Activated naive CD8-positive, alpha-beta T cell treated with anti-CD3 and anti-CD28 coated beads for 36 hours (primary cell): Measurements from ENCODE around the gene ZBTB18. TPM values are rescaled to one million over a fixed set of nuclear protein-coding genes. Genes with fewer than 3 reads are reported as not detected.
"Not testable (repeated sequence)": the region's sequence is repeated elsewhere in the genome, so short reads cannot be mapped to it uniquely, and the experiment has no call there.

Experiments
- DNase-seq: peaks from one replicate; pipeline ENCODE4 v3.0.0; 2021
- H3K27ac Mint-ChIP-seq: one replicate; pipeline ENCODE4 v1.8.0; 2022; ENCODE audit warnings: mild to moderate bottlenecking, moderate library complexity, mixed read lengths
- H3K27me3 Mint-ChIP-seq: one replicate; pipeline ENCODE4 v1.8.0; 2022; ENCODE audit warnings: mild to moderate bottlenecking, mixed read lengths
- H3K36me3 Mint-ChIP-seq: one replicate; pipeline ENCODE4 v1.8.0; 2021; ENCODE audit warnings: mild to moderate bottlenecking, mixed read lengths
- H3K4me1 Mint-ChIP-seq: one replicate; pipeline ENCODE4 v1.8.0; 2021; ENCODE audit warnings: mixed read lengths
- H3K4me3 Mint-ChIP-seq: one replicate; pipeline ENCODE4 v1.8.0; 2022; ENCODE audit warnings: mild to moderate bottlenecking, moderate library complexity, mixed read lengths
- H3K9me3 Mint-ChIP-seq: one replicate; pipeline ENCODE4 v1.8.0; 2022; ENCODE audit warnings: mixed read lengths
- total RNA-seq, 2 experiments: library from RNA; stranded (reverse); gene quantifications; one replicate each; pipeline ENCODE4 v1.2.3, GENCODE V29; 2021

Gene ZBTB18
- total RNA-seq: 1 to 10 TPM; 5.6 to 5.7 TPM

DNA sequence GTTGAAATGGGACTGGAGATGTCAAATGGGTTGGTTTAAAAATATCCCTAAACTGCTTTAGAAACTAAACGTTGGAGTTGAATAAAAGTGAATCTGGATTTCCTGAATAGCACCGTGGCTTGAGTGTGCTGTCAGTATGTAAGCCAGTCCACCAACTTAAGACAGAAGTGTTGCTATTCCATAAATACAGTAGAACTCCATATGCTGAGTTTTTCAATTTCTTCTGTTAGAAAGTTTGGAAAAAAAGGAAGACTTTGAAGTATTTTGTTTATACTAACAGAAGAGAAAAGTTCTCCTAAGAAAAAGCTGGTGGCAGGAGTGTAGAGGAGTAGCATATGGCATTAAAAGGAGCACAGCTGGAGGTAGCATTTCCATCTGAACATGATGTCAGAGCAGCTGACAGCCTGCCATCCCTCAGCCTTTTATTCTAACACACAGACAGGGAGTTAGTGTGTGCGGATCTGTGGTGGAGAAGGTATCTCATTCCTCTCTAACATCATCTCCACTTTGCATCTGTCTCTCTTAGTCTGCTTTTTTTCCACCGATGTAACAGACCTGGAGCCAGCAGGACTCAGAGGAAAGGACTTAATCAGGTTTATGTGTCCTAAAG lies at the start of gene ZBTB18:
Gene ZBTB18 (plus strand): TSS at position 449 of the 610 bp plus-strand sequence. CDS start 149 bp downstream, at position 598.
- DNase-seq: peak; percentile 9
- peaks cover 4% of the 10 kb centered on the region for H3K36me3 Mint-ChIP-seq
- no peak within 1 kb of the TSS for H3K27ac Mint-ChIP-seq
- H3K9me3 Mint-ChIP-seq: no peaks in the 10 kb centered on the region
- peaks cover 25% of the 10 kb centered on the region for H3K4me1 Mint-ChIP-seq
- H3K4me3 Mint-ChIP-seq: peak within 1 kb of the TSS; percentile 95
- H3K27me3 Mint-ChIP-seq: no peaks in the 10 kb centered on the region

DNA sequence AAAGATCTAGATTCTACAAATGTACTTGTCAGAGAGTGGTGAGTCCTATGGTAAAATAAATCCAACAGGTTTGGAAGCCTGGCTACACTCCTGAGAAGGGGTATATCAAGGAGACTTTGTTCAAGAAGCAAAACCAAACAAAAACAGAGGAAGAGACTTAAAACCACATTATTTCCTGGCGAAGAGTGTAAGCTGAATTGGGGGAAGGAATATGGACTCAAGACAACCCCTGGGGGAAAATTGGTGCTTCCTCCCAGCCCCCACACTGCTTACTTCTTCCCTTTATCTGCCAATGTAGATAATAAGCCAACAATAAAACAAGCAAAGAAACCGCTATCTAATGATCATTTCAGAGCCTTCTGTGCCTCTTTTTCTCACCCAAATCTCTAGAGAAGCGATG lies 48.4 kb upstream of the ZBTB18 start:
- no peaks in the 10 kb centered on the region for H3K9me3 Mint-ChIP-seq
- H3K4me1 Mint-ChIP-seq: peaks cover 15% of the 10 kb centered on the region
- DNase-seq: no peak
- no peaks in the 10 kb centered on the region for H3K27me3 Mint-ChIP-seq
- no peak overlapping the region for H3K4me3 Mint-ChIP-seq
- no peaks in the 10 kb centered on the region for H3K36me3 Mint-ChIP-seq
- H3K27ac Mint-ChIP-seq: no peak overlapping the region

DNA sequence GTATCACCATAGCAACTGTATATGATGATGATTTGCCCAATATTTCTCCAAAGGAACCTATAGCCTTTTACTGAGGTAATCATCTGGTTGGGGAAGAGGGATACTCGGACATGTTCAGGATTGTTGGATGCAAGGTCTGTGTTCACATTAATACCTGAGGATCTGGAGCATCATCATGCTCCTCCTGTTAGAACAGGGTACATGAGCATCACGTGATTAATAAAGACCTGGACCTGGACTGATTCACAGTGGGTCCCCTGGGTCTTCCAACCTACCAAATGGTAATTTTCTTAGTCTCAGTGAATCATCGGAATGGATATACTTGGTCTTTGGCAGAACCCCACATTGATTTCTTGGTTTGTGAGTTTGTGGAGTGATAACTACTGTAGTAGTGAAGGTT lies 45.6 kb upstream of the ZBTB18 start:
- Mint-ChIP-seq H3K36me3 (no peaks in the 10 kb centered on the region), H3K27ac (no peak overlapping the region), H3K4me1 (peaks cover 18% of the 10 kb centered on the region), H3K4me3 (no peak overlapping the region), H3K9me3 (no peaks in the 10 kb centered on the region), H3K27me3 (no peaks in the 10 kb centered on the region)
- DNase-seq: no peak

DNA sequence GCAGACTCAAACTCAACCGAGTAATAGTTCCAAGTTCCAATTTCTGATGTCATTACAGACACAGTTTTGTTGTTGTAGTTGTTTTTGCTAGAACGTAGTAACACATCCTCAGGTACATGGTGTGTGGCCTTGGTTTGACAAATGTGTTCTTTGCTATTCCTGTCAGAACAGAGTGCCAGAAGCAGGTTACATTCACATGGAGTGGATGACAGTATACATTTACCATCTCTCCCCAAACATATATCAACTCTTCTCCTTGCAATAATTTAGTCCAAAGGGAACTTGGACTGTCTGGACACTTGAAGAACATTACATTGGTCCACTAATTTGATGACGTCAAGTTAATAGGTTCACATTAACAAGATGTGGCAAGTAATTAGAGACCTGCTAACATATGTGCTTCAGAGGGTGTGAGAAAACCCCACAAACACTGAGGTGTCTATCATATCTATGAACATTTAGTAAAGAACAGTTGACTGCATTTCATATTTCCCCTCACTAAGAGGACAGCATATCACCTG lies 44.6 kb upstream of the ZBTB18 start:
- no peak for DNase-seq
- H3K9me3 Mint-ChIP-seq: no peaks in the 10 kb centered on the region
- H3K4me3 Mint-ChIP-seq: no peak overlapping the region
- H3K36me3 Mint-ChIP-seq: no peaks in the 10 kb centered on the region
- H3K27ac Mint-ChIP-seq: no peak overlapping the region
- peaks cover 21% of the 10 kb centered on the region for H3K4me1 Mint-ChIP-seq
- H3K27me3 Mint-ChIP-seq: no peaks in the 10 kb centered on the region

DNA sequence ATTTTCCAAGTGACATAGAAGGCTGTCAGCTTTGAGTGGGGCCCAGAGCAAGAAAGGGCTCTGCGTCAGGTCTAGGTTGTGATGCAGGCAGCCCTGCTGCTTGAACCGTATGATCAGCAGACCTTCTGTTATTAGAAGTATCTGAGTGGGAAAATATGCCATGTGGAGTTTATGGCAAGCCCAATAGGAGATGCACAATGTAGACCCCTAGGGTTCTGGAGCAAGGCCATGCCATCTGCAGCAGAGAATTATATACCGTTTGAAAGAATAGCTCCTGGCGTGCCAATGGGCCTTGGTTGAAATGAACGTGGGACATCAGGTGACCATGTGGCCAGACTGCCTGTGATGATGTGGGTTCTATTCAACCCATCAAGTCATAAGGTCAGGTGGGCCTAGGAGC lies 44.1 kb upstream of the ZBTB18 start:
- H3K4me1 Mint-ChIP-seq: peaks cover 19% of the 10 kb centered on the region
- H3K9me3 Mint-ChIP-seq: no peaks in the 10 kb centered on the region
- no peaks in the 10 kb centered on the region for H3K27me3 Mint-ChIP-seq
- H3K4me3 Mint-ChIP-seq: no peak overlapping the region
- no peak for DNase-seq
- no peaks in the 10 kb centered on the region for H3K36me3 Mint-ChIP-seq
- no peak overlapping the region for H3K27ac Mint-ChIP-seq

DNA sequence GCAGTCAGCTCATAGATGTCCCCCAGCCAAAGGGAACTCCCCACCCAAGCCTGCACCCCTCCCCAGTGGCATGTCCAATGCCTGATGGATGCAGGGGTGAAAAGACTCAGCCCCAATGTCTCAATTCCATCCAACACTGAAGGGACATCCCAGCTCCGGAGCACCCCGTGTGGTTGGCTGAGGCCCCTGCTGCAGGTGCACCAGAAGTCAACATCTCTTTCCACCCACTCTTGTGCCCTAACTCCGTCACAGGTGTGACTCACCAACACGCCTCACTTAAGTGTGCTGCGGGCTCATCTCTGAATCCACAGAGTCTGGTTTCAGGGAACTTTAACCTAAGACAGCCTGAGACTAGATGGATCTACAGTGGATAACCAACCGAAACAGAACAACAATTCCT lies 40.9 kb upstream of the ZBTB18 start:
- Mint-ChIP-seq H3K4me3 (no peak overlapping the region), H3K27me3 (no peaks in the 10 kb centered on the region), H3K36me3 (no peaks in the 10 kb centered on the region), H3K4me1 (peaks cover 6% of the 10 kb centered on the region), H3K27ac (no peak overlapping the region), H3K9me3 (no peaks in the 10 kb centered on the region)
- peak; percentile 30 for DNase-seq

DNA sequence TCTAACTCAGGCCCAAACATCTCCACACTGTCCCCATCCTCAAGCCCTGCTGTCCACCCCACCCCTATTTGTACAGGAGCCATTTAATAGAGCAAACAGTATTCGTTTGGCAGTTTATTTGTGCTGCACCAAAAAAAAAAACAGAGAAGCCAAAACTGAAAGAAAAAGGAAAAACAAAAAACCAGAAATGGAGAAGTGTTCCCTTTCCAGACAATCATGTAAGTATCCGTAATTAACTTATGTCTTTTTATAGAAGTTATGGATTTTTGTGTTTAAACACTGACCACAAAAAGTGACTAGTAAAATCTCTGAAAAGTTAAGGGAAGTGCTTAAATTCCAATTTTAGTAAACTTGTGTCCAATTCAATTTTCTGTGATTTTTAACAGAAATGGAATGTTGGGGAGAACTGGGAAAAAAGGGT lies 40.4 kb upstream of the ZBTB18 start:
- Mint-ChIP-seq H3K27me3 (no peaks in the 10 kb centered on the region), H3K27ac (no peak overlapping the region), H3K4me1 (peaks cover 6% of the 10 kb centered on the region), H3K9me3 (no peaks in the 10 kb centered on the region), H3K36me3 (no peaks in the 10 kb centered on the region), H3K4me3 (no peak overlapping the region)
- no peak for DNase-seq

DNA sequence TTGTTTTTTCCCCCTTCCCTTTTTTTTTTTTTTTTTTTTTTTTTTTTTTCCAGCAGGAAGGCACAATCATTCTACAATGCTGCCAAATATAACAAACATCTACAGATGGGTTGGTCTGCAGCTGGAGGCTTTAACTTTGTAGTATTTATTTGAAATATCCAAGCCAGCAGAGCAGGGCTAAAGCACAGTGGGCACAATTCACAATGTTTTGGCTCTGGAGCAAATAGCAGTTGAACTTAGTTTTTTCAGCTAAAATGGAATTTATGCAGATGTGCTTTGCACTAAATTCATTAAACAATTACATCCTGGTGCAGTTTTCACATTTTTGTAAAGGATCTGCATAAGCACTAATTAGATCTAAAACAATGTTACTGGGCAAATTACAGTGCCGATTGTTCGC lies 39.8 kb upstream of the ZBTB18 start:
- Mint-ChIP-seq H3K27me3 (no peaks in the 10 kb centered on the region), H3K27ac (no peak overlapping the region), H3K36me3 (no peaks in the 10 kb centered on the region), H3K4me1 (peaks cover 6% of the 10 kb centered on the region), H3K4me3 (no peak overlapping the region), H3K9me3 (no peaks in the 10 kb centered on the region)
- no peak for DNase-seq

DNA sequence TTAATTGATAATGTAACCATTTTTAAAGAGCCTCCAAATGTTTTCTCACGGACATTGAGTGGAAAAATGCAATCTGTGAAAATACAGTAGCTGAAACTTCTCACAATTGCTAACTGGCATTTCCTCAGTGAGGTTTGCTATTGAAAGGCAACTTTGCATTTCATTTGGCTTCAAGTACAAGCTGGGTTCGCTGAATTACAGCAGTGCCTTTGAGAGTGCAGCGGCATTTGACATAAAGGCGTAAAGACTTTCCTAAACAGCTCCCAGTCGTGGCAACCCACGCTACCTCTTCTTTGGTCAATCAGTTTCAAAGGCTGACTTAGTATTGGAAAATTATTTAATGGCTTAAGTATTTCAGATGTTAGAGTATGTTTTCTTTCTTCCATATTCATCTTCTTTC lies 39.3 kb upstream of the ZBTB18 start:
- Mint-ChIP-seq H3K27ac (no peak overlapping the region), H3K9me3 (no peaks in the 10 kb centered on the region), H3K36me3 (no peaks in the 10 kb centered on the region), H3K27me3 (no peaks in the 10 kb centered on the region), H3K4me3 (no peak overlapping the region), H3K4me1 (peaks cover 6% of the 10 kb centered on the region)
- DNase-seq: no peak

DNA sequence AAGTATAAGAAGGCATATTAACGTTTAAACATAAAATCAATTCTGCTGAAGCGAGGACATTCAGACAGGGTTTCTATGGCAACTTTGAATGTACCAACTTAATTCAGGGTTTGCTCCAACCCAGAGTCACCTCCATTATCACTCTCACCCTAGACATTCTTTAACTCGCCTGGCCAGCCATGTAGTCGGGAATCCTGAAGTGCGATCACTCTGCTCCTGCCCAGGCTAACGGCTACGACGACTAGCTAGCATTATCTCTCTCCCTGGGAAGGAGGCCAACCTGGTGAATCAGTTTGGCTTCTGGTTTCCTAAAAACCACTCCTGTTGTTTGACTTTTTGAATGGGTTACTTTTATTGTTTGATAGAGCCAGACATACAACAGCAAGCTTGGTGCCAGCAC lies 38.9 kb upstream of the ZBTB18 start:
- Mint-ChIP-seq H3K27me3 (no peaks in the 10 kb centered on the region), H3K36me3 (no peaks in the 10 kb centered on the region), H3K27ac (no peak overlapping the region), H3K9me3 (no peaks in the 10 kb centered on the region), H3K4me1 (peaks cover 6% of the 10 kb centered on the region), H3K4me3 (no peak overlapping the region)
- no peak for DNase-seq

DNA sequence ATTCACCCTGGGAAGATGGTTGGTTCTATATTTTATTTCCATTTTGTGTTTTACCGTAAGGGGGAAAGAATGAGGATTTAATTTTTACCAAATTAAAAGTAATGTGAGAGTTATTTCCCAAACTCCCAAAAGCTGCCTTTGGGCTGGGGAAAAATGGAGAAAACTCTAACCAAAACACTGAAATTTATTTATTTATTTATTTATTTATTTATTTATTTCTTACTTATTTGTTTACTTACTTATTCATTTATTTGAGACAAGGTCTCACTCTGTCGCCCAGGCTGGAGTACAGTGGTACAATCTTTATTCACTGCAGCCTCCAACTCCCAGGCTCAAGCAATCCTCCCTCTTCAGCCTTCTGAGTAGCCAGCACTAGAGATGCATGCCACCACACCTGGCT lies 38.0 kb upstream of the ZBTB18 start:
- Mint-ChIP-seq H3K27me3 (no peaks in the 10 kb centered on the region), H3K9me3 (no peaks in the 10 kb centered on the region), H3K4me3 (no peak overlapping the region), H3K36me3 (no peaks in the 10 kb centered on the region), H3K4me1 (peaks cover 6% of the 10 kb centered on the region), H3K27ac (no peak overlapping the region)
- no peak for DNase-seq

DNA sequence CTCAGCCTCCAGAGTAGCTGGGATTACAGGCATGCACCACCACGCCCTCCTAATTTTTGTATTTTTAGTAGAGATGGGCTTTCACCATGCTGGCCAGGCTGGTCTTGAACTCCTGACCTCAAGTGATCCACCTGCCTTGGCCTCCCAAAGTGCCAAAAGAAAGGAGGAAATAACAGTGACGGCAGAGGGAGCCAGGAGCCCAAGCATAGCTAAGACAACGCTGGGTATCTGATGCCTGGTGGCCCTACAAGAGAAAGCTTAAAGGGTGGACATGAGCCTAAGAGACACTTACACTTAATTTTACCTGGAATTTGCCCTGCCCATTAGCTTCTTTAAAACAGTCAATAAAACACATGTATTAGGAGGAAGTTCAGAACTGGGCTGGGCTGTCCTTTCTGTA lies 36.2 kb upstream of the ZBTB18 start:
- H3K4me1 Mint-ChIP-seq, H3K36me3 Mint-ChIP-seq, H3K4me3 Mint-ChIP-seq, H3K9me3 Mint-ChIP-seq, H3K27ac Mint-ChIP-seq, H3K27me3 Mint-ChIP-seq, DNase-seq: not testable (repeated sequence)

DNA sequence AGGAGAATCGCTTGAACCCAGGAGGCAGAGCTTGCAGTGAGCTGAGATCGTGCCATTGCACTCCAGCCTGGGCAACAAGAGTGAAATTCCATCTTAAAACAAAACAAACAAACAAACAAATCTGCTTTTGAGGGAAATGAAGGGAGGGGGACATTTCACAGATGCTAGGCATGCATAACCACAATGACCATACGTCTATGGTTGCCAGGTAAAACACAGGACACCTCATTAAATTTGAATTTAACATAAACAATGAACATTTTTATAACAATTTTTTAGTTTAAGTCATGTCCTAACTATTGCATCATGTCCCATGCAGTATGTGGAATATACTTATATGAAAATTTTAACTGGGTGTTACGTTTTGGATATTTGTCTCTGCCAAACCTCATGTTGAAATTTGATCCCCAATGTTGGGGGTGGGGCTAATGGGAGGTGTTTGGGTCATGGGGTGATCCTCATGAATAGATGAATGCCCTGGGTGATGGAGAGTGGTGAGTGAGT lies 31.0 kb upstream of the ZBTB18 start:
- no peak overlapping the region for H3K27ac Mint-ChIP-seq
- H3K9me3 Mint-ChIP-seq: no peaks in the 10 kb centered on the region
- no peak for DNase-seq
- peaks cover 6% of the 10 kb centered on the region for H3K27me3 Mint-ChIP-seq
- no peaks in the 10 kb centered on the region for H3K36me3 Mint-ChIP-seq
- no peaks in the 10 kb centered on the region for H3K4me1 Mint-ChIP-seq
- no peak overlapping the region for H3K4me3 Mint-ChIP-seq

DNA sequence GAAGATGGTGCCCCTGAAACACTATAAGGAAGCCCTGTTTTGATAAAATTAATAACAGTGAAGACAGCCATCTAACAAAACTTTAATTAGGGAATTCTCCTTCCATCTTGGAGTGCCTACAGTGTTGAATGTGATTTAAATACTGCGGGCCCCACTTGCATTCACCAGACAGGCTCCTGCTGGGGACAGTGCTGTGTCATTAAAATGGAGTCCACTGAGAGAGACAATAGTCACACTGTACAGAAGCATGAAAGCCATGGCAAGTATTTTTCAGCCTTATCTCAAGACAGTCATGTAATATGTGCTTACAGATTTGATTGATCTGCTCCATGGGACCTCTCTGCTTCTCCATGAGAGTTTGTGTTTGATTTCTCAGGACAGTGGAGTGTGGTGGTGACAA lies 29.7 kb upstream of the ZBTB18 start:
- Mint-ChIP-seq H3K4me3 (no peak overlapping the region), H3K9me3 (no peaks in the 10 kb centered on the region), H3K27me3 (peaks cover 6% of the 10 kb centered on the region), H3K27ac (no peak overlapping the region), H3K4me1 (no peaks in the 10 kb centered on the region), H3K36me3 (no peaks in the 10 kb centered on the region)
- no peak for DNase-seq

DNA sequence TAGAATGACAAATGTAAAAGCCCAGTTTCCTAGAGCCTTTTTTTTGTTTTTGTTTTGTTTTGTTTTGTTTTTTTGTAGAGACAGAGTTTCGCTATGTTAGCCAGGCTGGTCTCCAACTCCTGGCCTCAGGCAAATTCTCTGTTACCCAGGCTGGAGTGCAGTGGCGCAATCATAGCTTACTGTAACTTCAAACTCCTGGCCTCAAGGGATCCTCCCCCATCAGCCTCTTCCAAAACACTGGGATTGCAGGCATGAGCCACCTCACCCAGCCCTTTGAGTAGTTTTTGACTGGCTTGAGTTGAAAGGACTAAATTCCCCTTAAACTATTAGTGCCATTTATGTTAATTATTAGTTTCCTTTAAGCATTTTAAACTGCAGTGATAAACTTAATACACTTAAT lies 28.8 kb upstream of the ZBTB18 start:
- no peak for DNase-seq
- no peak overlapping the region for H3K4me3 Mint-ChIP-seq
- H3K9me3 Mint-ChIP-seq: no peaks in the 10 kb centered on the region
- H3K27ac Mint-ChIP-seq: no peak overlapping the region
- H3K36me3 Mint-ChIP-seq: no peaks in the 10 kb centered on the region
- no peaks in the 10 kb centered on the region for H3K4me1 Mint-ChIP-seq
- H3K27me3 Mint-ChIP-seq: peaks cover 6% of the 10 kb centered on the region

DNA sequence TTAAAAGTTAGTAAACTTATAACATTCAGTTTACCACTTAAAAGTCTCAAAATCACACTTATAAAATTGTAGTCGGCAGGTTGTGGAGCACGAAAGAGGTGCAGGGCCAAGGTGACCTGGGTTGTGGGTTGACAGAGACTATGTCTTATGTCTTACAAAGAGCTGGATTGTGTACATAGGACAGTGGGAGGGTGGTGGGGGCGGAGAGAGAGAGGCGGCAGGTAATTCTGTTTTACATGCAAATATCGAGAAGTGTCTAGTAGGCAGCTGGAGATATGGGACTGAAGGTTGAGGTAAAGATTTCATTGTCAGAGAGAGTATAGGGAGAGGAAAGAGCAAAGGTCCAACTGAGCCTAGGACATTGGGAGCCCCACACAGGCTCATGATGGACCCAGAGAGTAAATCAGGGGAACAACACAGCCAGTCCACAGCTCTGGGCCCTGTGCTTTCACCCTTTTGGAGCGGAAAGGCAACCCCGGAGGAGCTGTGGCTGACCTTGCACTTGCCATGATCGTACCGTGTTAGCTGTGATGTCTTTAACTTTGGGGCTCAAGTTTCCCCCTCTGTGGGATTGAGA lies 28.1 kb upstream of the ZBTB18 start:
- Mint-ChIP-seq H3K4me1 (no peaks in the 10 kb centered on the region), H3K27ac (no peak overlapping the region), H3K36me3 (no peaks in the 10 kb centered on the region), H3K9me3 (no peaks in the 10 kb centered on the region), H3K27me3 (peaks cover 6% of the 10 kb centered on the region), H3K4me3 (no peak overlapping the region)
- DNase-seq: no peak
